ENCODE results near the gene SSBP3. TPM values are rescaled to one million over a fixed set of nuclear protein-coding genes. Genes with fewer than 3 reads are reported as not detected.

Gene SSBP3
- total RNA-seq, 1 donor from 2014 or later: 57.0 TPM

DNA sequence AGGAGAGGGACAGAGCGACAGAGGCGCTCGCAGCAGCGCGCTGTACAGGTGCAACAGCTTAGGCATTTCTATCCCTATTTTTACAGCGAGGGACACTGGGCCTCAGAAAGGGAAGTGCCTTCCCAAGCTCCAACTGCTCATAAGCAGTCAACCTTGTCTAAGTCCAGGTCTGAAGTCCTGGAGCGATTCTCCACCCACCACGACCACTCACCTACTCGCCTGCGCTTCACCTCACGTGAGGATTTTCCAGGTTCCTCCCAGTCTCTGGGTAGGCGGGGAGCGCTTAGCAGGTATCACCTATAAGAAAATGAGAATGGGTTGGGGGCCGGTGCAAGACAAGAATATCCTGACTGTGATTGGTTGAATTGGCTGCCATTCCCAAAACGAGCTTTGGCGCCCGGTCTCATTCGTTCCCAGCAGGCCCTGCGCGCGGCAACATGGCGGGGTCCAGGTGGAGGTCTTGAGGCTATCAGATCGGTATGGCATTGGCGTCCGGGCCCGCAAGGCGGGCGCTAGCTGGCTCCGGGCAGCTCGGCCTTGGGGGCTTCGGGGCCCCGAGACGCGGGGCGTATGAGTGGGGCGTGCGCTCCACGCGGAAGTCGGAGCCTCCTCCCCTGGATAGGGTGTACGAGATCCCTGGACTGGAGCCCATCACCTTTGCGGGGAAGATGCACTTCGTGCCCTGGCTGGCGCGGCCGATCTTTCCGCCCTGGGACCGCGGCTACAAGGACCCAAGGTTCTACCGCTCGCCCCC is 206.3 kb downstream of the SSBP3 start, which contains the start of the genes CYB5RL and MRPL37:
Gene CYB5RL, minus strand, starts transcription at position 266 of the 754 bp plus-strand sequence. CDS start 4,414 bp downstream, outside the sequence.
Gene MRPL37, plus strand, starts transcription at position 403 of the 754 bp plus-strand sequence. Its CDS starts 77 bp downstream, at position 480.
- ATAC-seq (peak; percentile 99), DNase-seq (peak; percentile 93)
- intact Hi-C loops (cut with micrococcal nuclease): no loop called here

DNA sequence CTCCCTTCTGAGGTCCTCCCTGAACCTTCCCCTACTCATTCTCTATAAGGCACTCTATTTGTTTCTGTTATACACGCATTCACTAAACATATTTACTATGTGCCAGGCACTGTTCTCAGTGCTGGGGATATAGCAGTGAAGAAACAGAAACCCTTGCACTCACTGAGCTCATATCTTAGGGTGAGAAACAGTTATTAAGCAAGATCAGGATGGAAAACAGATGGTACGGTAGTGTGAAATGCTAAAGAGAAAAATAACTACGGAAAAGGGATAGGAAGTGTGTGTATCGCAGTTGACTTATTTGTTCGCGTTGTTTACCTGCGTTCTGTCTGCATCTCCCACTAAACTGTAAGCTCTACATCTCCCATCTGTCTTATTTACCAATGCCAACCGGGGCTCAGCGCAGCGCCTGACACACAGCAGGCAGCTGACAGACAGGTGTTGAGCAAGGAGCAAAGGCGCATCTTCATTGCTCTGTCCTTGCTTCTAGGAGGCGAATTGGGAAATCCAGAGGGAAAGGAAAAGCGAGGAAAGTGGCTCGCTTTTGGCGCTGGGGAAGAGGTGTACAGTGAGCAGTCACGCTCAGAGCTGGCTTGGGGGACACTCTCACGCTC is 206.9 kb downstream of the SSBP3 start:
- intact Hi-C loops (cut with micrococcal nuclease): no loop called here
- DNase-seq (no peak), ATAC-seq (no peak)

DNA sequence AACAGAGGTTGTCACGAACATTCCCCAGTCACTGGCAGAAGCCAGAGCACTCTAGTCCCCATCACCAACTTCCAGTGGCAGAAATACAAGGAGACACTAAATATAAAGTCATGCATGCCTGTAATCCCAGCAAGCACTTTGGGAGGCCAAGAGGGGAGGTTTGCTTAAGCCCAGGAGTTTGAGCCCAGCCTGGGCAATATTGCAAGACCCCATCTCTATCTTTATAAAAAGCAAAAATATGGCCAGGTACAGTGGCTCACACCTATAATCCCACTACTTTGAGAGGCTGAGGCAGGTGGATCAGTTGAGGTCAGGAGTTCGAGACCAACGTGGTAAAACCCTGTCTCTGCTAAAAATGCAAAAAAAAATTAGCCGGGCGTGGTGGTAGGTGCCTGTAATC is 212.7 kb downstream of the SSBP3 start:
- intact Hi-C loops (cut with micrococcal nuclease): no loop called here
- no peak for DNase-seq
- no peak for ATAC-seq

DNA sequence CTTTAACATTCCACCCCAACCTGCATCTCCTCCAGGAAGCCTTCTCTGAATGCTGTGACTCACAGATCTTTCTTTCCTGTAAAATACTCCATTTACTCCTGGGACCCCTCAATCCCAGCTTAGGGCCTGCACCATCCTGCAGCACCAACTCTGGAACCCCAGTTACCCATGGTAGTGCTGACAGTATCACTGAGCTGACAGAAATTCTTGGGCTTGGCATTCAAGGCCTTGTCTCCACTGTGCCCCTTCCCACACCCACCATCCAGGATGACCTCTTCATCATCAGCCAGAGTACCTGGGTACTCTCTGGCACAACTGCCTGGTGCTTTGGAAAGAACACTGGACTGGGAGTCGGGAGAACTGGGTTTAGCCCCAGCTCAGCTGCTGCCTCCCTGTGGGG is 214.7 kb downstream of the SSBP3 start:
- ATAC-seq (no peak), DNase-seq (no peak)
- intact Hi-C loops (cut with micrococcal nuclease): no loop called here

- no peak for DNase-seq
- intact Hi-C loops (cut with micrococcal nuclease): no loop called here
- no peak for ATAC-seq
Measured at GRCh38 chr1:54190526-54190925, 215.7 kb downstream of the SSBP3 start.

DNA sequence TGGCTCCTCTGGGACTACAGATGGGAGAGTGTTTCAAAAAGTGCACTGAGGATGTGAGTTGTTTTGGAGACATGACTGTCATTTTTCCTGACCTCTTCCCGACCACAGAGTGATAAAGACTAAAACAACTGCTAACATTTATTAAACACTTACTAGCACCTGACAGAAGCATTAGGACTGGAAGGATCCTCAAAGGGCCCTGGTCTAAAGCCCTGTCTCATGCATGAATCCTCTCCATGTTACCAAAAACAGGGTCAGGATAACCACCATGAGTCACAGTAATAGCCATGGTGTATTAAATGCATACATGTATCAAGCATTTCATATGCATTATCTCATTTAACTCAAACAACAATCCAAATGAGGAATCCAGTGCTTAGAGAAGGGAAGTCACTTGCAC is 217.9 kb downstream of the SSBP3 start:
- intact Hi-C loops (cut with micrococcal nuclease): no loop called here
- ATAC-seq: no peak
- no peak for DNase-seq

- ATAC-seq (no peak), DNase-seq (no peak)
- intact Hi-C loops (cut with micrococcal nuclease): no loop called here
Measured at GRCh38 chr1:54186056-54186455, 220.1 kb downstream of the SSBP3 start.

DNA sequence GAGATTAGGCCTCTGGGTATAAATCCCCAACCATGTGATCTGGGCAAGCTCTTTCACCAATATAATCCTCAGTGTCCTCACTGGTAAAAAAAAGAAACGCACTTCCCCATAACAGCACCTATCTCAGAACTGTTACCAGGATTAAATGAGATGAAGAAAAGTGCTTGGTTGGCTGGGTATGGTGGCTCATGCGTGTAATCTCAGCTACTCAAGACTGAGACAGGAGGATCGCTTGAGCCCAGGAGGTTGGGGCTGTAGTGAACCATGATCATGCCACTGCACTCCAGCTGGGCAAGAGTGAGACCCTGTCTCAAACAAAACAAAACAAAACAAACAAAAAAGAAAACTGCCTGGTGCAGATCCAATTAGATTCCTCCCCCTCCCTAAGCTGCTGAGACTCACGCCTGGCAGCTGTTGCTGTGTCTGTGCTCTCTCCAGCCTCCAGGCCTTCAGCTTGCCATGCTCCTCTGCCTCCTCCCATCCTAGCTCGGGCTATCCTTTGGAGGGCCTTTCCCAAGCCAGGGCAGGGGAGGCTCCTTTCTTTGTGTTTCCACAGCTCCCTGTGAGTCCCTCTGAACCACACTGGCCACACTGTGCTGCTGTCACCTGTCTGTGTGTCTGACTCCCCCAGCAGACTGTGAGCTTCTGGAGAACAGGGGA is 225.4 kb downstream of the SSBP3 start:
- ATAC-seq: no peak
- intact Hi-C loops (cut with micrococcal nuclease): no loop called here
- DNase-seq: no peak

DNA sequence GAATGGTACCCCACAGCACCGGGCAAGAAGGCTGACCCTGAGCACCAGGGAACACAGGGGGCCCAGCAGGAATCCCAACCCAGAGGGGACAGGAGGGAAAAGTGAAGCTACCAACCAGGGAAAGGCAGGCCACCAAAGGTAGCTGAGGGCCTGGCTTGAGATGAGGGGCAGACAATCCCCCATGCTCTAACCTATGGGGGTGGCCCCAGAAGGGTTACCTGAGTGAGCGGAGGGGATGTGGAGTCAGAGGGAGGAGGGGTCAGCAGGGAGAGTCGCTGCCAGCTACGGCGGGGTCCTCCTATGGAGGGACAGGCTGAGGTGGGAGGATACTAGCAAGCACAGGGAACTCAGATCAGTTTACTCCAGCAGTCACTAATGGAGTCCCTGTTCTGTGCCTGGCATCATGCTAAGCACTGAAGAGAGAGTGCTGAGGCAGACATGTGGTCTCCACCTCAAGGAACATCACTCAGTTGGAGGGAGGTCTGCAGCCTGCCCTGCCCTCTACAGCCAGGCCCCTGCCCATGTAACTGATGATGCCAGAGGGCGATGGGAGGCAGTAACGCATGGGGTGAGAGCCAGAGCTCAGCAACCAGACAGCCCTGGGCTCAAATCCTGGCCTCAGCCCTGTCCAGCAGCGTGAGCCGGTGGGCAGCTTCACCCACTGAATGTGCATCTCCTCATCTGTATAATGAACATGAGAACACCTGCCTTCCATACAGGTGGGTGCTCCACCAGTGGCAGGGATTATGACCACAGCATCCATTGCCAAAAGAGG is 227.7 kb downstream of the SSBP3 start:
- intact Hi-C loops (cut with micrococcal nuclease): no loop called here
- DNase-seq (no peak), ATAC-seq (no peak)

GRCh38 chr1:54177726-54178125 is 228.5 kb downstream of the SSBP3 start:
- DNase-seq (no peak), ATAC-seq (no peak)
- intact Hi-C loops (cut with micrococcal nuclease): no loop called here

- ATAC-seq: no peak
- DNase-seq: no peak
- intact Hi-C loops (cut with micrococcal nuclease): no loop called here
Measured at GRCh38 chr1:54176621-54177327, 229.4 kb downstream of the SSBP3 start.

Other genes starting within 250 kb of the SSBP3 start
- 5.9 TPM for gene CYB5RL, start 206.4 kb downstream of the SSBP3 start, total RNA-seq
- gene MRPL37, start 206.2 kb downstream of the SSBP3 start, total RNA-seq: 81.2 TPM
- gene ACOT11, start 141.8 kb upstream of the SSBP3 start, total RNA-seq: 48.9 TPM
- gene FAM151A, start 217.1 kb upstream of the SSBP3 start, total RNA-seq: 1.2 TPM
- 7.0 TPM for gene MROH7, start 235.4 kb upstream of the SSBP3 start, total RNA-seq

Data from left ventricle myocardium superior (tissue), 1 donor.